ENCODE measurements around the gene PRDM8.

GRCh38 chr4:80186676-80187075 lies 10.6 kb upstream of the PRDM8 start:
- TF ChIP-seq CTCF (IDR thresholded peaks at IDR 0.05; ENCODE audit: low read length) (no peak), EZH2 (optimal IDR thresholded peaks at IDR 0.05; ENCODE audit: low read depth, low read length) (no peak), EZH2phosphoT487 (IDR thresholded peaks at IDR 0.05; ENCODE audit: low read length) (no peak)
